Measurements from ENCODE around the gene UQCRH.

The UQCRH gene

DNA sequence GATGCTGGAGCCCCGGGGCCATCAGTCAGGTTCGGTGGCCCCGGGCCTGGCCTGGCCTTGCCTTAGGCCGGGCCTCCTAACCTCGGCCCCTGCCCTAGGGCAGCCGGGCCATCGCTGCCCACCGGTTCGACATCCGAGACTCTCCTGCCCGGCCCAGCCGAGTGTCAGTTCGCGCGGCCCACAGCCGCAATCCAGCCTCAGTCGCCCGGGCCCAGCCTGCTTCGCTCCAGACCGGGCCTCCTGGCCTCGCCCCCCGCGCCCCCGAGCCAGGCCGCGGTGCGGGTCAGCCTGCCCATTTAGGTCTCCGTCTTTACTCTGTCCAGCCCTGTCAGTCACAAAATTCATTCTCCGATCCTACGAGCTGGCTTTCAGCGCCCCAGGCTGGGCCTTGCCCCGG, 859 bp upstream of the UQCRH start (continued):
- TF ChIP-seq ZNF658 (tag by site-specific recombination; IDR thresholded peaks at IDR 0.05) (no peak), SP2 (tag by site-specific recombination; IDR thresholded peaks at IDR 0.05) (no peak), ZNF169 (tag by site-specific recombination; IDR thresholded peaks at IDR 0.05) (no peak), ZBTB1 (tag by site-specific recombination; IDR thresholded peaks at IDR 0.05) (no peak), IKZF3 (tag by site-specific recombination; IDR thresholded peaks at IDR 0.05) (no peak), YY2 (tag by site-specific recombination; IDR thresholded peaks at IDR 0.05) (no peak), ZBTB20 (tag by site-specific recombination; IDR thresholded peaks at IDR 0.05) (peak; percentile 15; the same call in 1 of the 2 replicates), ZNF555 (tag by site-specific recombination; conservative IDR thresholded peaks at IDR 0.05) (no peak), GLIS1 (tag by site-specific recombination; IDR thresholded peaks at IDR 0.05) (no peak), ZNF558 (tag by site-specific recombination; IDR thresholded peaks at IDR 0.05) (no peak), KLF1 (tag by site-specific recombination; IDR thresholded peaks at IDR 0.05) (no peak), ZNF76 (tag by site-specific recombination; IDR thresholded peaks at IDR 0.05; ENCODE audit: borderline replicate concordance, low read depth) (peak; percentile 2; the same call in 1 of the 2 replicates), TRIM28 (IDR thresholded peaks at IDR 0.05; ENCODE audit: borderline replicate concordance, low read length) (no peak), SP7 (tag by site-specific recombination; IDR thresholded peaks at IDR 0.05) (no peak), ZNF354C (tag by site-specific recombination; IDR thresholded peaks at IDR 0.05; ENCODE audit: borderline replicate concordance, low read depth) (no peak), ZNF324 (tag by site-specific recombination; IDR thresholded peaks at IDR 0.05) (peak; percentile 29; the same call in 1 of the 2 replicates)
- TF ChIP-seq, protein P1, sequence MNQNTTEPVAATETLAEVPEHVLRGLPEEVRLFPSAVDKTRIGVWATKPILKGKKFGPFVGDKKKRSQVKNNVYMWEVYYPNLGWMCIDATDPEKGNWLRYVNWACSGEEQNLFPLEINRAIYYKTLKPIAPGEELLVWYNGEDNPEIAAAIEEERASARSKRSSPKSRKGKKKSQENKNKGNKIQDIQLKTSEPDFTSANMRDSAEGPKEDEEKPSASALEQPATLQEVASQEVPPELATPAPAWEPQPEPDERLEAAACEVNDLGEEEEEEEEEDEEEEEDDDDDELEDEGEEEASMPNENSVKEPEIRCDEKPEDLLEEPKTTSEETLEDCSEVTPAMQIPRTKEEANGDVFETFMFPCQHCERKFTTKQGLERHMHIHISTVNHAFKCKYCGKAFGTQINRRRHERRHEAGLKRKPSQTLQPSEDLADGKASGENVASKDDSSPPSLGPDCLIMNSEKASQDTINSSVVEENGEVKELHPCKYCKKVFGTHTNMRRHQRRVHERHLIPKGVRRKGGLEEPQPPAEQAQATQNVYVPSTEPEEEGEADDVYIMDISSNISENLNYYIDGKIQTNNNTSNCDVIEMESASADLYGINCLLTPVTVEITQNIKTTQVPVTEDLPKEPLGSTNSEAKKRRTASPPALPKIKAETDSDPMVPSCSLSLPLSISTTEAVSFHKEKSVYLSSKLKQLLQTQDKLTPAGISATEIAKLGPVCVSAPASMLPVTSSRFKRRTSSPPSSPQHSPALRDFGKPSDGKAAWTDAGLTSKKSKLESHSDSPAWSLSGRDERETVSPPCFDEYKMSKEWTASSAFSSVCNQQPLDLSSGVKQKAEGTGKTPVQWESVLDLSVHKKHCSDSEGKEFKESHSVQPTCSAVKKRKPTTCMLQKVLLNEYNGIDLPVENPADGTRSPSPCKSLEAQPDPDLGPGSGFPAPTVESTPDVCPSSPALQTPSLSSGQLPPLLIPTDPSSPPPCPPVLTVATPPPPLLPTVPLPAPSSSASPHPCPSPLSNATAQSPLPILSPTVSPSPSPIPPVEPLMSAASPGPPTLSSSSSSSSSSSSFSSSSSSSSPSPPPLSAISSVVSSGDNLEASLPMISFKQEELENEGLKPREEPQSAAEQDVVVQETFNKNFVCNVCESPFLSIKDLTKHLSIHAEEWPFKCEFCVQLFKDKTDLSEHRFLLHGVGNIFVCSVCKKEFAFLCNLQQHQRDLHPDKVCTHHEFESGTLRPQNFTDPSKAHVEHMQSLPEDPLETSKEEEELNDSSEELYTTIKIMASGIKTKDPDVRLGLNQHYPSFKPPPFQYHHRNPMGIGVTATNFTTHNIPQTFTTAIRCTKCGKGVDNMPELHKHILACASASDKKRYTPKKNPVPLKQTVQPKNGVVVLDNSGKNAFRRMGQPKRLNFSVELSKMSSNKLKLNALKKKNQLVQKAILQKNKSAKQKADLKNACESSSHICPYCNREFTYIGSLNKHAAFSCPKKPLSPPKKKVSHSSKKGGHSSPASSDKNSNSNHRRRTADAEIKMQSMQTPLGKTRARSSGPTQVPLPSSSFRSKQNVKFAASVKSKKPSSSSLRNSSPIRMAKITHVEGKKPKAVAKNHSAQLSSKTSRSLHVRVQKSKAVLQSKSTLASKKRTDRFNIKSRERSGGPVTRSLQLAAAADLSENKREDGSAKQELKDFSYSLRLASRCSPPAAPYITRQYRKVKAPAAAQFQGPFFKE (tag by site-specific recombination; IDR thresholded peaks at IDR 0.05; ENCODE audit: borderline replicate concordance), result no peak
- TF ChIP-seq, protein P2, sequence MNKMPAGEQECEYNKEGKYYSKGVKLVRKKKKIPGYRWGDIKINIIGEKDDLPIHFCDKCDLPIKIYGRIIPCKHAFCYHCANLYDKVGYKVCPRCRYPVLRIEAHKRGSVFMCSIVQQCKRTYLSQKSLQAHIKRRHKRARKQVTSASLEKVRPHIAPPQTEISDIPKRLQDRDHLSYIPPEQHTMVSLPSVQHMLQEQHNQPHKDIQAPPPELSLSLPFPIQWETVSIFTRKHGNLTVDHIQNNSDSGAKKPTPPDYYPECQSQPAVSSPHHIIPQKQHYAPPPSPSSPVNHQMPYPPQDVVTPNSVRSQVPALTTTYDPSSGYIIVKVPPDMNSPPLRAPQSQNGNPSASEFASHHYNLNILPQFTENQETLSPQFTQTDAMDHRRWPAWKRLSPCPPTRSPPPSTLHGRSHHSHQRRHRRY (tag by site-specific recombination; IDR thresholded peaks at IDR 0.05), result no peak
- TF ChIP-seq, protein P3, sequence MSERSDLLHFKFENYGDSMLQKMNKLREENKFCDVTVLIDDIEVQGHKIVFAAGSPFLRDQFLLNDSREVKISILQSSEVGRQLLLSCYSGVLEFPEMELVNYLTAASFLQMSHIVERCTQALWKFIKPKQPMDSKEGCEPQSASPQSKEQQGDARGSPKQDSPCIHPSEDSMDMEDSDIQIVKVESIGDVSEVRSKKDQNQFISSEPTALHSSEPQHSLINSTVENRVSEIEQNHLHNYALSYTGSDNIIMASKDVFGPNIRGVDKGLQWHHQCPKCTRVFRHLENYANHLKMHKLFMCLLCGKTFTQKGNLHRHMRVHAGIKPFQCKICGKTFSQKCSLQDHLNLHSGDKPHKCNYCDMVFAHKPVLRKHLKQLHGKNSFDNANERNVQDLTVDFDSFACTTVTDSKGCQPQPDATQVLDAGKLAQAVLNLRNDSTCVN (tag by site-specific recombination; optimal IDR thresholded peaks at IDR 0.05), result no peak
- TF ChIP-seq, protein P4, sequence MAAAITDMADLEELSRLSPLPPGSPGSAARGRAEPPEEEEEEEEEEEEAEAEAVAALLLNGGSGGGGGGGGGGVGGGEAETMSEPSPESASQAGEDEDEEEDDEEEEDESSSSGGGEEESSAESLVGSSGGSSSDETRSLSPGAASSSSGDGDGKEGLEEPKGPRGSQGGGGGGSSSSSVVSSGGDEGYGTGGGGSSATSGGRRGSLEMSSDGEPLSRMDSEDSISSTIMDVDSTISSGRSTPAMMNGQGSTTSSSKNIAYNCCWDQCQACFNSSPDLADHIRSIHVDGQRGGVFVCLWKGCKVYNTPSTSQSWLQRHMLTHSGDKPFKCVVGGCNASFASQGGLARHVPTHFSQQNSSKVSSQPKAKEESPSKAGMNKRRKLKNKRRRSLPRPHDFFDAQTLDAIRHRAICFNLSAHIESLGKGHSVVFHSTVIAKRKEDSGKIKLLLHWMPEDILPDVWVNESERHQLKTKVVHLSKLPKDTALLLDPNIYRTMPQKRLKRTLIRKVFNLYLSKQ (tag by site-specific recombination; IDR thresholded peaks at IDR 0.05; ENCODE audit: borderline replicate concordance), result no peak
- TF ChIP-seq, protein P5, sequence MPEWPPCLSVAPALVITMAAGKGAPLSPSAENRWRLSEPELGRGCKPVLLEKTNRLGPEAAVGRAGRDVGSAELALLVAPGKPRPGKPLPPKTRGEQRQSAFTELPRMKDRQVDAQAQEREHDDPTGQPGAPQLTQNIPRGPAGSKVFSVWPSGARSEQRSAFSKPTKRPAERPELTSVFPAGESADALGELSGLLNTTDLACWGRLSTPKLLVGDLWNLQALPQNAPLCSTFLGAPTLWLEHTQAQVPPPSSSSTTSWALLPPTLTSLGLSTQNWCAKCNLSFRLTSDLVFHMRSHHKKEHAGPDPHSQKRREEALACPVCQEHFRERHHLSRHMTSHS (tag by site-specific recombination; IDR thresholded peaks at IDR 0.05), result no peak
